ENCODE results near the gene PNPLA7.

DNA sequence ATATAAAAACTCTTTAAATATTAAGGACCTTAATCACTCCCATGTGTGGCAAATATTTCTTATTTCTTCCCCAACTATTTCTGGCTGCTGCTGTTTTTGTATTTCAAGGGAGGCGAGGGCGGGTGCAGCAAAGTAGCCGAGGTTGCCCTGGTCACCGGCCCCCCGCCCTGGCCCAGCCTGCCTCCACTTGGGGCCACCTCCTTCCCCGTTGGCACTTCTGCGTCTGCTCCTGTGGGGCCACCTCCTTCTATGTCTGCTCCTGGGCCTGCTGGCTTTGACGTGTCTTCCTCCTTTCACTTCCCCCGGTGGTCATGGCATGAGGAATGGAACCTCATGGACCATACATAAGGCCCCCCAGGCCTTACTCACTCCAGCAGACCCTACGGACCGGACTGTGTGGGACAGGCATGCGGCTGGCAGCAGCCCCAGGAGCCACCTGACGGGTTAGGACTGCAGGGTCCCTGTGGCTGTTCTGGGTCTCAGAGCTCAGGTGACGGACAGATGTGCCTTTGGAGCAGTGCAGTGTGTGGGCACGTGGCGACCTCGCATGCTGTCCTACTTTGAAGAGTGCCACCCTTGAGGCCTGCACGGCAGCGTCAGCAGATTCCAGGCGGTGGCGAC, 103.2 kb downstream of the PNPLA7 start:
- peak in 2 of 3 donors; percentile 18 to 22 for TF ChIP-seq POLR2AphosphoS5 (IDR thresholded peaks at IDR 0.05)
- TF ChIP-seq CTCF (IDR thresholded peaks at IDR 0.05 in 8 of 11, conservative IDR thresholded peaks at IDR 0.05 in 3 of 11): peak in 1 of 11 experiments; percentile 11
- TF ChIP-seq POLR2A (IDR thresholded peaks at IDR 0.05): no peak

All from spleen (tissue), 7 donors.